ENCODE data around the gene ZDHHC24.

ZDHHC24 gene

DNA sequence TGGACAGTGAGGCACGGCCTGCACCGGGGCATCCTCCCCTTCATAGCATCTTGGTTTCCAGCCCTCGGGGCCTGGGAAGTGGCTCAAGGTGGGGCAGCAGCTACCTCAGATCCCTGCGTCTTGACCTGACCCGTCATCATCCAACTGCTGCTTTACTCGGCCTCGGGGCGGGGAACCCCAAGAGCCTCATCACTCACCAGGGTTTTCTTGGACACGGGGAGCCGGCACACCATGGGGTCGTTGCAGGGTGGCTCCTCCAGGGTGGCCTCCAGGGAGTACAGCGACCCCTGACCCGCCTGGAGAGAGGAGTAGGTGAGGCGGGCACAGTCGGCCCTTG, 21.9 kb upstream of the ZDHHC24 start:
- no peak for DNase-seq

DNA sequence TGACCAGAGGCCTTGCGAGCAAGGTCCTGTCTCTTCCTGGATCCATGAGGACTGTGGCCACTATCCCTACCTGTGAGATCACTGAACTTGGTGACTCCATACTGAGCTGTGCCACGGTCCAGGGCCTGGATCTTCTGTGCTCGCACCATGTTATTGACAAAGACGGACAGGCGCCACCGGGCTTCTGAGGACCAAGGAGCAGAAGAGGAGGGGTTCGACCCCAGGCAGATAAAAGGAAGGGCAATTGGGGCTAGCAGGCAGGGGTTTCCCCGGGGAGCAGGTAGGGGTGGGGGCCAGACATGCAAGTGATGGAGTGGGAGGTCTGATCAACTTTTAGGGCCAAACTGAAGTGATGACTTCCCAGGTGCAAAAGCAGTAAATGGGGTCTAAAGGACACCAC, 20.4 kb upstream of the ZDHHC24 start:
- DNase-seq, result no peak

DNA sequence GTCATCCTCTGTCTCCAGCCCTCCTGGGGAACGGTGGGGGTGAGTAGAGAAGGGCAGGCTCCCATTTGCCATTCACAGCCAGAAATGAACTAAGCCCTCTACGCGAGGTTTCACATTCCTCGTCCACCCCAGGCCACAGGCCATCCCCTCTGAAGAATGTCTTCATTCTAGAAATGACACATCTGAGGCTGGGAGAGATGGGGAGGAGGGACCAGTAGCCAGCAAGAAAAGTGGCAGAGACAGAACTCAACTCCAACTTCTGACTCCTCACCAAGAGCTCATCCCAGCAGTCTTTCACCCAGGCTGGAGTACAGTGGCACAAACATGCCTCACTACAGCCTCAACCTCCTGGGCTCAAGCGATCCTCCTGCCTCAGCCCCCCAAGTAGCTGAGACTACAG, 19.1 kb upstream of the ZDHHC24 start:
- no peak for DNase-seq

GRCh38 chr11:66564538-66564937, 18.7 kb upstream of the ZDHHC24 start:
- no peak for DNase-seq

DNA sequence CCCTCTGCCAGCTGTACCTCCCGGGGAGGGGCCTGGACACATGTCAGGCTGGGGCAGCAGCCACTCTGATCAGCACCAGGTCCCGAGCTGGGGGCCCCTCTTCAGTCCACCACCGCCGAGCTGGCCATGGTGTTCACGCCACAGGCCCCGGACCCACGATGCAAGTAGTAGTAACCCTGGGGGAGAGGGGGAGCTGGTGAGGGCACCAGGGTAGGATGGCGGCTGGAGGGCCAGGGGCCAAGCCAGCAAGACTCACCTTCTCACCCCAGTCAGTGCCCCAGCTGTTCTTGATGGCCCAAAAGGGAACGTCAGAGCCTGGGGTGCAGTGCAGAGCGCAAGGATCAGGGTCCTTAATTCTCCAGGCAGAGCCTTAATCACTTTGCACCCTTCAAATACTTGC, 18.0 kb upstream of the ZDHHC24 start:
- no peak for DNase-seq

DNA sequence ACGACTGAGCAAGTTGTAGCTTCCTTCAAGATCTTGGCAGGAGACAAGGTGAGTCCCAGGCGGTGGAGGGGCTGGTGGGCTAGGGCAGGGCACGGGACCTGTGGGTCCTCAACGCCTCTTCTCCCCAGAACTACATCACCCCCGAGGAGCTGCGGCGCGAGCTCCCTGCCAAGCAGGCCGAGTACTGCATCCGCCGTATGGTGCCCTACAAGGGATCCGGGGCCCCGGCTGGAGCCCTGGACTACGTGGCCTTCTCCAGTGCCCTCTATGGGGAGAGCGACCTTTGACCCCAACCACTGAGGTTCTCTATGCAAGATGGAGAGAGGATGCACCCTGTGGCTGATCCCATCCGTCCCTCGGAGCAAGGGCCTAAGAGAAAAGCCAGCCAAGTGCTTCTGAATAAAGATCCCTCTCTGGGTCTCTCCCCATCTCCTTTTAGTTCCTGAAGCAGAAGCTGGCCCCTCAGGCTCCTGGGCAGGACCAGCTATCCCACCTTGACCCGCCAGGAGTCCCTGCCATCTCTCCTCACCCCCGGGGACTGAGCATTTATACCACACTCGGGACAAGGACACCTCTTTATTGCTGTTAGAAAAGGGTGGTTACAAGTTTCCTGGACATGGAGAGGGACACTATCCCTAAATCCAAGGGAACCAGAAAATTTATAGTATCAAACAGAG, 17.2 kb upstream of the ZDHHC24 start:
- DNase-seq, result no peak

DNA sequence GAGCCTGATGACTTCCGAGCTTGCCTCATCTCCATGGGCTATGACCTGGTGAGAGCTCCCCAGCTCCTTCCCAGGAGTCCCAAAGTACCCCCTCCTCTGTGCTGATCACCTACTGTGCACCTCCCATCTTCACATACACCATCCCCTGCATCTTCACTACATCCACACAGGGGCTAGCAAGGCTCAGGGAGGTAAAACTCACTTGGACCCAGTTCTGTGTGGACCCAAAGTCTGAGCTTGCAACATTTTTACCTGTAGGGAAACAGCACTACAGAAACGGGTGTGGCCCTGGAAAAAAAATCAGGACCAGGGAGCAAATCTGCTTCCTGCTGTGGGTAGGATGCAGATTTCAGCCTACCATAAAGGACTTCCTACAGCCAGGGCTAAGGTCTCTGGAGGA, 16.4 kb upstream of the ZDHHC24 start:
- DNase-seq, result no peak

GRCh38 chr11:66561975-66562248, 16.1 kb upstream of the ZDHHC24 start:
- no peak for DNase-seq

DNA sequence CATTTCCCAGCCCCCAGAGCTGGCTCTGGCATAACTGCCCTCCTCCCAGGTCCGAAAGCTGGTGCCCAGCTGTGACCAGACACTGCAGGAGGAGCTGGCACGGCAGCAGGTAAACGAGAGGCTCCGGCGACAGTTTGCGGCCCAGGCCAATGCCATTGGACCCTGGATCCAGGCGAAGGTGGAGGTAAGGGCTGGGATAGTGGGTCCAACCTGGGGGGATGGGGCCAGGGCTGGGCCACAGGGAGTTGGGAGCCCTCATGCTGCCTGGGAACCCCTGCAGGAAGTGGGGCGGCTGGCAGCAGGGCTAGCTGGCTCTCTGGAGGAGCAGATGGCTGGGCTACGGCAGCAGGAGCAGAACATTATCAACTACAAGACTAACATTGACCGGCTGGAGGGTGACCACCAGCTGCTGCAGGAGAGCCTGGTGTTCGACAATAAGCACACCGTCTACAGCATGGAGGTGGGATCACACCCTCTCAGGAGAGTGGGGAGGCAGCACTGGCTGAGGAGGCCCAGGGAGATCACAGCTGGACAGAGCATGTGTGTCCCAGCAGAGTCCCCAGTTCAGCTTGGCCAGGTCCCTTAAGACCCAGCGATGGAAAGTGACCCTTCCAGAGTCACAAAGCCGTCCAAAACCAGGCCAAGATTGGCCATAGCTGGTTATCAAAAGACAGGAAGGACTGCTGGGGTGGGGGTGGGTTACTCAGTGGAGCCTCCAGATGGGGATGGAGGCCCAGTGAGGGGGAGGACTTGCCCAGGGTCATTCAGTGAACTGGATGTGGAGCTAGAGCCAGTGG, 15.5 kb upstream of the ZDHHC24 start:
- no peak for DNase-seq

- no peak for DNase-seq
Measured at GRCh38 chr11:66559866-66560676, 14.2 kb upstream of the ZDHHC24 start.

DNA sequence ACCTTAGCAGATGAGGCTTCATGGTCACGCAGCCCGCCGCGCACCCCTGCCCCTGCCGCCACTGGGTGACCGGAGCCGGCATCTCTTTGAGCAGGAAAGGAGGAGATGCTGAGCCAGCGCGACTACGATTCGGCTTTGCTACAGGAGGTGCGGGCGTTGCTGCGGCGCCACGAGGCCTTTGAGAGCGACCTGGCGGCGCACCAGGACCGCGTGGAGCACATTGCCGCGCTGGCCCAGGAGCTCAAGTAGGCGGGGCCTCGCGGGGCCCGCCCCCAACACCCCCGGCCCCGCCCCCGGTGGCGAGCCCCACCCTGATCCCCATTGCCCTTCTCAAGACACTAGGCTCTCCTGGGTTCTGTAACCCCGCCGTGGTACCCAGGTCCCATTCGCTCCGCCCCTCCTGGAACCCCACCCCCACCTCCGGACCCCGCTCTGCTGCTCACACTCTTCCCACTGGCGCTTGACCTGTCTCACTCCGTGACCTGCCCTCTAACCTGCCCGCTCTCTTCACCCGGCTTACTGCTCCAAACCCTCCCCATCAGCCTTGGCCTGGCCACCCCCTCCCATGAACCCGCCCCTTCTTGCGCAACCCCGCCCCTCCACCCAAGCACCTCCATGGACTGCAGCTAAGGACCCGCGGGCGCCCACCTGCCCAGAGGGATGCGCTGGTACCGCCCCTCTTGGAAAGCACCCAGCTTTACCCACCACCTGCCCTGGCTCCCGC, 13.5 kb upstream of the ZDHHC24 start:
- DNase-seq, result peak in 3 of 58 donors; percentile 9 to 49 (median 32)

DNA sequence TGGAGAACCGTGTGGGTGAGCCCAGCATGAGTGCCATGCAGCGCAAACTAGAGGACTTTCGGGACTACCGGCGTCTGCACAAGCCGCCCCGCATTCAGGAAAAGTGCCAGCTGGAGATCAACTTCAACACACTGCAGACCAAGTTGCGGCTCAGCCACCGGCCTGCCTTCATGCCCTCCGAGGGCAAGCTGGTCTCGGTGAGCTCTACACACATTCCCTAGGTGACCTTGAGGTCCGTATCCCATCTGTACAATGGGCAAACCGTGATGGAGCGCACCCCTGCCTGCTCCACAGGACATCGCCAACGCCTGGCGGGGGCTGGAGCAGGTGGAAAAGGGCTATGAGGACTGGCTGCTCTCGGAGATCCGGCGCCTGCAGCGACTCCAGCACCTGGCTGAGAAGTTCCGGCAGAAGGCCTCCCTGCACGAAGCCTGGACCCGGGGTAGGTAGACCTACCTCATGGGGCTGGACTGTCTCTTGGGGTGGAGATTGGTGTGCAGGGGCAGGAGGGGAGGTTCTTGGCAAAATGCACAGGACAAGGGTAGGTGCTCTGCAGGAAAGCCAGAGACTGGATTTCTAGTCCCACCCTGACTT, 12.0 kb upstream of the ZDHHC24 start:
- DNase-seq, result no peak

- DNase-seq, result no peak
Measured at GRCh38 chr11:66556086-66556485, 10.2 kb upstream of the ZDHHC24 start.

- no peak for DNase-seq
Measured at GRCh38 chr11:66555416-66555815, 9.6 kb upstream of the ZDHHC24 start.

DNA sequence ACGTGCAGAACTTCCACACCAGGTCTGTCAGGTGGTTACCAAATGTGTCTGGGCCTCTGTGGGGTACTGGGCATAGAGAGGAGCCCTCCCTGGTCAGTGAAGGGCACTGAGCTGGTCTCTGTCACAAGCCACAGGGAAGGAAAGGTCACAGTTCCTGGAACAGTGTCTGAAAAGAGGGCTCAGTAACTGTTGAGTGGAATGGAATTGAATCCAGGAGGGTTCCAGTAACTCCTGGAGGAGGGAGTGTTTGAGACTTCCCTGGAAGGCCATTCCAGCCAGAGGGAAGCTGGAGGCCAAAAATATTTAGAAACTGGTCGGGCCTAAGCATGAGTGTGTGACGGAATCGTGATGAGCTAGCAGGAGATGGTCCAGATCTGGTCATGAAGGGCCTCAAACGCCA, 8.8 kb upstream of the ZDHHC24 start:
- DNase-seq, result no peak

DNA sequence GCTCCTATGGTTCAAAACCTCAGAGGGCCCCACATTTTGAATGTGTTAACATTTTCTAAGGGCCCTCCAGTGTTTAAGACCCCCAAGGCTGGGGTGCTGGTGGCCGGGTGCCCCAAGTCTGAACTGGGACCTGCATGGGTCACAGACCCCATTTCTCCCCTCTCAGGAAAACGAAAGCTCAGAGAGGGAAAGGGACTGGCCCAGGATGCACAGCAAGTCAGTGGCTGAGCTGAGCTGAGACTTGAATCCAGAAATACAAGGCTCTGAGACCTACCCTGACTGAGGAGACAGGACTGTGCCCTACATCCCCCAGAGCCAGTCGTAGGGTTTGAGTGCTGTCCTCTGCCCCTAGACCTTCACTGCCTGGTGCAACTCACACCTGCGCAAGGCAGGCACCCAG, 5.0 kb upstream of the ZDHHC24 start:
- no peak for DNase-seq

DNA sequence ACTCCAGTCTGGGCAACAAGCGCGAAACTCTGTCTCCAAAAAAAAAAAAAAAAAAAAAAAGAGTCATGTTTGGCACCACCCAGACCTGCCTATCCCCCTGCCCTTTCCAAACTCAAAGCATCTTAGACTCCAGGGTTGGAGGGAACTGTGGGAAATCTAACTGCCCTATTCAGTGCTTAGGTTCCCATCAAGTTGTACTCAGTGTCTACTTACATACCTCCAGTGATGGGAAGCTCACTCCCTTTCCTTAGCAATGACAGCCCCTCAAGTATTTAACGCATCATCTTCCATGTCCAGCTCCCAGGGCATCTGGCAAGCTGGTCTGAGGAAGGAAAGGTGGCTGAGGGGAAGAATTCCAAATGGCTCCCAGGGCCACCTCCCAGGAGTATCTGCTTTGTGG, 3.8 kb upstream of the ZDHHC24 start:
- DNase-seq, result no peak

GRCh38 chr11:66548774-66549630, 3.2 kb upstream of the ZDHHC24 start:
- no peak for DNase-seq

- no peak for DNase-seq
Measured at GRCh38 chr11:66548041-66548440, 2.2 kb upstream of the ZDHHC24 start.

GRCh38 chr11:66547662-66548009, 1.8 kb upstream of the ZDHHC24 start:
- no peak for DNase-seq

Measured in anterior cingulate cortex (tissue), 58 donors.